B cell (primary cell): ENCODE data around the gene GNPDA2. TPM values are rescaled to one million over a fixed set of nuclear protein-coding genes. Genes with fewer than 3 reads are reported as not detected.

Experiments used
- ATAC-seq: fragments of 200-7000 bp; cut with Tn5 transposase; one replicate; pipeline ENCODE4 v1.10.0; 2021; ENCODE audit warnings: low read depth, mild to moderate bottlenecking, moderate number of reproducible peaks, moderate library complexity
- CTCF ChIA-PET: fragments of 350-600 bp; sonication (Branson Sonifier 250); formaldehyde crosslinking; loops from one replicate; lab custom pipeline; 2021; ENCODE audit warnings: antibody characterized with exemption, inconsistent platforms; lab: Charles Lee
- POLR2A ChIA-PET: fragments of 350-600 bp; sonication (Branson Sonifier 250); formaldehyde crosslinking; loops from one replicate; lab custom pipeline; 2021; ENCODE audit warnings: antibody characterized with exemption; lab: Charles Lee
- DNase-seq: peaks from one replicate; pipeline ENCODE4 v3.0.0; 2013
- H2AFZ ChIP-seq: 2 replicates; pipeline ENCODE4 v1.6.1; 2012; ENCODE audit warnings: mild to moderate bottlenecking, low read depth, low read length; ENCODE audit not compliant: insufficient read depth, poor library complexity, severe bottlenecking
- H3K27ac ChIP-seq, 2 donors: 1 replicate in 1 of 2; 2 replicates in 1 of 2; pipeline ENCODE4 v1.5.1; 2012 to 2013; ENCODE audit warnings: low read length in 2 of 2, mild to moderate bottlenecking in 2 of 2, moderate library complexity in 1 of 2
- H3K27me3 ChIP-seq, 4 experiments: fragments of 200-600 bp in 1 of 4; sonication (generic) in 1 of 4; replicated peaks in 1 of 4; 1 replicate in 2 of 4; 2 replicates in 2 of 4; pipeline versions ENCODE4 v1.6.1 to v1.7.0; 2013 to 2016; ENCODE audit warnings: low read length in 3 of 4, mild to moderate bottlenecking in 2 of 4, mixed read lengths in 1 of 4, moderate library complexity in 1 of 4; ENCODE audit not compliant: insufficient read depth in 4 of 4, control insufficient read depth in 3 of 4; ENCODE audit errors: control extremely low read depth in 1 of 4
- H3K36me3 ChIP-seq, 2 experiments: replicated peaks in 1 of 2; 1 replicate in 1 of 2; 2 replicates in 1 of 2; pipeline versions ENCODE4 v1.6.1 to v1.7.1; 2013; ENCODE audit warnings: low read length in 1 of 2; ENCODE audit not compliant: insufficient read depth in 2 of 2, control insufficient read depth in 1 of 2; ENCODE audit errors: control extremely low read depth in 1 of 2, extremely low read depth in 1 of 2
- H3K4me1 ChIP-seq, 2 donors: fragments of 200-600 bp in 1 of 2; sonication (generic) in 1 of 2; 1 replicate in 1 of 2; 2 replicates in 1 of 2; pipeline versions ENCODE4 v1.5.1 to v1.6.1; 2013 to 2017; ENCODE audit warnings: low read length in 2 of 2; ENCODE audit not compliant: control insufficient read depth in 2 of 2, insufficient read depth in 2 of 2
- H3K4me2 ChIP-seq: replicated peaks from 2 replicates; pipeline ENCODE3; 2012; ENCODE audit warnings: mild to moderate bottlenecking, low read depth, low read length; ENCODE audit not compliant: poor library complexity, severe bottlenecking
- H3K4me3 ChIP-seq, 5 experiments: fragments of 200-600 bp in 1 of 5; sonication (generic) in 1 of 5; 1 replicate in 3 of 5; 2 replicates in 2 of 5; pipeline versions ENCODE4 v1.5.1 to v1.7.0; 2011 to 2016; ENCODE audit warnings: low read length in 4 of 5, mild to moderate bottlenecking in 4 of 5, low read depth in 2 of 5, control low read depth in 1 of 5, moderate library complexity in 1 of 5; ENCODE audit not compliant: insufficient read depth in 1 of 5; ENCODE audit errors: control extremely low read depth in 1 of 5, extremely low read depth in 1 of 5
- H3K79me2 ChIP-seq: fragments of 200-600 bp; sonication (generic); one replicate; pipeline ENCODE4 v1.6.0; 2016; ENCODE audit warnings: low read length; ENCODE audit not compliant: control insufficient read depth, insufficient read depth
- H3K9ac ChIP-seq: fragments of 200-600 bp; sonication (generic); 2 replicates; pipeline ENCODE4 v1.6.1; 2017; ENCODE audit warnings: mild to moderate bottlenecking, low read length, moderate library complexity
- H3K9me3 ChIP-seq, 3 donors: one replicate each; pipeline versions ENCODE4 v1.6.1 to v1.7.1; 2013; ENCODE audit warnings: low read length in 2 of 3; ENCODE audit not compliant: control insufficient read depth in 2 of 3, insufficient read depth in 1 of 3; ENCODE audit errors: control extremely low read depth in 1 of 3
- H4K20me1 ChIP-seq: 2 replicates; pipeline ENCODE4 v1.6.0; 2012; ENCODE audit warnings: mild to moderate bottlenecking, low read length; ENCODE audit not compliant: insufficient read depth, control insufficient read depth, poor library complexity, severe bottlenecking
- H3K27ac Mint-ChIP-seq: one replicate; pipeline ENCODE4 v1.8.0; 2021; ENCODE audit warnings: mixed read lengths
- H3K27me3 Mint-ChIP-seq: one replicate; pipeline ENCODE4 v1.8.0; 2021; ENCODE audit warnings: mixed read lengths
- H3K4me1 Mint-ChIP-seq: one replicate; pipeline ENCODE4 v1.8.0; 2021; ENCODE audit warnings: mixed read lengths
- H3K4me3 Mint-ChIP-seq: one replicate; pipeline ENCODE4 v1.8.0; 2021; ENCODE audit warnings: mixed read lengths
- H3K9me3 Mint-ChIP-seq: one replicate; pipeline ENCODE4 v1.8.0; 2022; ENCODE audit warnings: mixed read lengths; ENCODE audit not compliant: insufficient read depth
- EZH2 ChIP-seq: IDR thresholded peaks from 2 replicates; pipeline ENCODE4 v1.6.1; 2012; ENCODE audit warnings: borderline replicate concordance, low read depth, mild to moderate bottlenecking, moderate library complexity, low read length; ENCODE audit not compliant: insufficient read depth, poor library complexity, severe bottlenecking
- WGBS: methylation state at CpG from one replicate; pipeline ENCODE4 v1.1.5; 2013; ENCODE audit warnings: missing lambda C conversion rate; ENCODE audit not compliant: insufficient coverage; 5-methylcytosine and 5-hydroxymethylcytosine counted together
- intact Hi-C: fragments of 100-400 bp; cut with micrococcal nuclease; formaldehyde crosslinking; loops from one replicate; pipeline ENCODE4 v1.10.0; 2022
- polyA plus RNA-seq: library from polyadenylated mRNA; depleted of rRNA; stranded (reverse); fragments of >200 nt; gene quantifications from 2 replicates; pipeline ENCODE4 v1.2.3, GENCODE V29; 2012
- total RNA-seq, 2 donors: library from RNA; stranded (reverse); fragments of 120-200 nt in 1 of 2; gene quantifications; 1 replicate in 1 of 2; 2 replicates in 1 of 2; pipeline versions ENCODE4 v1.2.3 to v1.2.4, GENCODE V29; 2013 to 2022
- TF ChIP-seq, protein P1 (sequence below): fragments of 200-600 bp; IDR thresholded peaks from one replicate; pipeline ENCODE4 v1.8.0; 2022; ENCODE audit warnings: antibody characterized with exemption, mild to moderate bottlenecking

Gene GNPDA2
- total and polyA plus RNA-seq, 2 donors (not counting 1 experiment from before 2014, with no cell fraction given) = 8.1 to 15.5 TPM

DNA sequence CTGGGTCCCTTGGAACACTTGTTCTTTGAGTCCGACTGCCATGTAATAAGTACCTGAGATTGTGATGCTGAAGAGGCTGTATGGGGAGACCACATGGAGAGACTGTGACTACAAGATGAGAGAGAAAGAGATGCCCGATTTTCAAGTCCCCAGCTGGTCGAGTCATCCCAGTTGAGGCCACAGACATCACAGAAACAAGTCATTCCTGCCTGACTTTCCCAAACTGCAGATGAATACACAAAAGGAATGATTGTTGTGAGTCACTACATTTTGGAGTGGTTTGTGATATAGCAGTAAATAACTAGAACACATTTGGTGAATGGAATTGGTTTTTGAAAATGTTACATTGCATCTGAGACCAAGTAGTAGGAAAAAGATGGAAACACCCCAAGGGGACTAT is 66.0 kb downstream of the GNPDA2 start:
- Histone ChIP-seq H3K9me3 (no peaks in the 10 kb centered on the region), H3K36me3 (no peaks in the 10 kb centered on the region), H3K9ac (no peak overlapping the region), H3K27ac (no peak overlapping the region), H3K4me2 (no peak overlapping the region), H4K20me1 (no peaks in the 10 kb centered on the region), H3K79me2 (no peaks in the 10 kb centered on the region), H3K4me3 (no peak overlapping the region), H3K27me3 (no peaks in the 10 kb centered on the region), H2AFZ (no peak overlapping the region), H3K4me1 (no peaks in the 10 kb centered on the region)
- 50% methylated on average over 2 of the region's 3 CpGs for WGBS
- ATAC-seq (no peak), DNase-seq (no peak)
- ChIA-PET CTCF (no interaction called here), POLR2A (no interaction called here)
- Mint-ChIP-seq H3K27me3 (peaks cover 11% of the 10 kb centered on the region), H3K4me1 (peaks cover 4% of the 10 kb centered on the region), H3K9me3 (no peaks in the 10 kb centered on the region), H3K4me3 (no peak overlapping the region), H3K27ac (no peak overlapping the region)
- TF ChIP-seq, protein P1, sequence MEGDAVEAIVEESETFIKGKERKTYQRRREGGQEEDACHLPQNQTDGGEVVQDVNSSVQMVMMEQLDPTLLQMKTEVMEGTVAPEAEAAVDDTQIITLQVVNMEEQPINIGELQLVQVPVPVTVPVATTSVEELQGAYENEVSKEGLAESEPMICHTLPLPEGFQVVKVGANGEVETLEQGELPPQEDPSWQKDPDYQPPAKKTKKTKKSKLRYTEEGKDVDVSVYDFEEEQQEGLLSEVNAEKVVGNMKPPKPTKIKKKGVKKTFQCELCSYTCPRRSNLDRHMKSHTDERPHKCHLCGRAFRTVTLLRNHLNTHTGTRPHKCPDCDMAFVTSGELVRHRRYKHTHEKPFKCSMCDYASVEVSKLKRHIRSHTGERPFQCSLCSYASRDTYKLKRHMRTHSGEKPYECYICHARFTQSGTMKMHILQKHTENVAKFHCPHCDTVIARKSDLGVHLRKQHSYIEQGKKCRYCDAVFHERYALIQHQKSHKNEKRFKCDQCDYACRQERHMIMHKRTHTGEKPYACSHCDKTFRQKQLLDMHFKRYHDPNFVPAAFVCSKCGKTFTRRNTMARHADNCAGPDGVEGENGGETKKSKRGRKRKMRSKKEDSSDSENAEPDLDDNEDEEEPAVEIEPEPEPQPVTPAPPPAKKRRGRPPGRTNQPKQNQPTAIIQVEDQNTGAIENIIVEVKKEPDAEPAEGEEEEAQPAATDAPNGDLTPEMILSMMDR = no peak
- TF ChIP-seq EZH2 = no peak
- intact Hi-C loops = no loop called here

DNA sequence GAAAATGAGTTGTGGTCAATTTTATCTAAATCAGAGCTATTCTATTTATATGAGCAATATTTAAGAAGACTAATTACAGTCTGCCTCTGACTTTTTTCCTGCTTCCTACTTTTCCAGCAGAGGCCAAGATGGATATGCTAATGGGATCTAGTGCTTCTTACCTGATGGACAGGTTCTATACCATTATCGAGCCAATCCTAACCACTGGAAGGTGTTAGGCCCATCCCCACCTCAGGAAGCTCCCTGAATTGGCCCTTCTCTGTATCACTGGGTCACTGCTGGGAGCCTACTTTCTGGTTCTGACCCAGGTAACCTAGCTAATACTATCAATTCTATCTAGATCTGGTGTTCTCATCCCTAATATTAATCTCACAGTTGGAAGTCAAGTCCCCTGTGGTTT is 74.4 kb downstream of the GNPDA2 start:
- H3K9ac ChIP-seq = no peak overlapping the region
- H3K9me3 ChIP-seq = no peaks in the 10 kb centered on the region
- no peak overlapping the region for H3K4me2 ChIP-seq
- peaks cover 16% of the 10 kb centered on the region for H3K27me3 Mint-ChIP-seq
- H4K20me1 ChIP-seq = no peaks in the 10 kb centered on the region
- POLR2A ChIA-PET = no interaction called here
- H3K27ac Mint-ChIP-seq = no peak overlapping the region
- TF ChIP-seq, protein P1 = no peak
- TF ChIP-seq EZH2 = no peak
- 91% methylated on average over 1 of the region's 1 CpG for WGBS
- H3K27ac ChIP-seq = no peak overlapping the region
- no peak for DNase-seq
- no peaks in the 10 kb centered on the region for H3K36me3 ChIP-seq
- H2AFZ ChIP-seq = no peak overlapping the region
- CTCF ChIA-PET = no interaction called here
- no peaks in the 10 kb centered on the region for H3K9me3 Mint-ChIP-seq
- H3K4me1 Mint-ChIP-seq = no peaks in the 10 kb centered on the region
- intact Hi-C loops = no loop called here
- no peak overlapping the region for H3K4me3 ChIP-seq
- H3K4me3 Mint-ChIP-seq = no peak overlapping the region
- H3K27me3 ChIP-seq = peaks cover 0 to 5% (median 0%) of the 10 kb centered on the region in 4 experiments
- no peaks in the 10 kb centered on the region for H3K4me1 ChIP-seq
- no peaks in the 10 kb centered on the region for H3K79me2 ChIP-seq
- ATAC-seq = no peak

Other genes with a start within 250 kb of the GNPDA2 start
- gene YIPF7, start 74.9 kb downstream of the GNPDA2 start, total RNA-seq = 0.53 TPM in 1 of 2 replicates, not detected in the other
- gene YIPF7, start 74.9 kb downstream of the GNPDA2 start, polyA plus RNA-seq = not detected in 2 replicates
- 24.2 and 25.0 TPM in 2 replicates for gene GUF1, start 48.1 kb downstream of the GNPDA2 start, total RNA-seq
- 9.6 and 10.6 TPM in 2 replicates for gene GUF1, start 48.1 kb downstream of the GNPDA2 start, polyA plus RNA-seq